NOMO-1 treated with dmso at 0.1 percent for 144 hours (cell line): Measurements from ENCODE around the gene ATP11B.

Experiments used
- DNase-seq: peaks from one replicate; lab custom pipeline; 2025; ENCODE audit not compliant: unreplicated experiment; lab: John Stamatoyannopoulos, UW

ATP11B gene

DNA sequence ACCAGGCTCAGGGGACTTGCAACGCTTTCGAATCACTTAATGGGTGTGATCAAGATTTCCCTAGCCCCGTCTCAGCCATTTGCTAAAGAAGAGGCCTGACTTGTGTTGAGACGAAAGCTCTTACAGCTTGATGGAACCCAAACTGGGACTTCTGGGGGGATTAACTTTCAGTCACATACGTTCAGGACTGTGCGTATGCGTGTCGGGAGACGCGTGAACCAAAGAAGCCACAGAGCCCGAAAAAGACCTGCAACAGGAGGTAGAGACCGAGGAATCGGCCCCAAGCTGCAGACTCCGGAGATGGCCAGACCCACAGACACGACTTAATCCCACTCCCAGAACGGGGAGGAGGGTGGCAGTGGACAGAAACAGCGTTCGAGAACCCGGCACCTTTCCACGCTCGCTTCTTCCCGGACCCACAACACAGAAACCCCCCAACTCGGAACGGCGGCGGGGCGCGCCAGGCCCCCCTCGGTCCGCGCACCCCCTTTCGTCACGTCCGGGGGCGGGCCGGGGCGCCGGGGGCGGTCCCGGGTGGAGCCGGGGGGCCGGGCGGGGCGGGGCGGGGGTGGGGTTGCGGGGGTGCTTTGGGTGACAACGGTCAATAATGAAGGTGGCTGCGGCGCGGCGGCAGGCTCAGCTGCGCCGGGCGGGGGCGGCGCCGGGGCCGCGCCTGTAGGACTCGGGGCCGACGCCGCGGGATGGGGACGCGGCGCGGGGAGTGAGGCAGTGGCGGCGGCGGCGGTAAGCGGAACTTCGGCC lies at the start of gene ATP11B:
ATP11B (plus strand) TSS at position 604 of the 762 bp plus-strand sequence. CDS start 256 bp downstream, outside the sequence.
- peak; percentile 82 for DNase-seq

DNA sequence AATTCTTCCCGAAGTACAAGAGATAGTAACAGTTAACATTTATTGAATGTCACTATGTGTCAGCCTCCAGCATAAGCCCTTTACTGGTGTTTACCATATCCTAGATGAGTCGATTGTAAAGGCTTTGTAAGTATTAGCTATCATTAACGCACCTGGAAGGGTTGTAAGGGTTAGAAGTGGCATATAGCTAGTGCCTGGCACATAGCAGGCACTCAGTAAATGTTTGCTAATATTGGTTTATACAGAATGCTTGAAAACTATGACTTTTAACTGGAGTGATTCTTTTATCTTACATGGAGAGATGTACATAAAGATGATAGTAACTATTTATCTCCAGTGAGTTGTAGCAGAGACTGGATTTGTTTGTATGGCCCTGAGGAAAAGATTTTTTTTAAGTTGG lies 46.3 kb upstream of the ATP11B start:
- no peak for DNase-seq

DNA sequence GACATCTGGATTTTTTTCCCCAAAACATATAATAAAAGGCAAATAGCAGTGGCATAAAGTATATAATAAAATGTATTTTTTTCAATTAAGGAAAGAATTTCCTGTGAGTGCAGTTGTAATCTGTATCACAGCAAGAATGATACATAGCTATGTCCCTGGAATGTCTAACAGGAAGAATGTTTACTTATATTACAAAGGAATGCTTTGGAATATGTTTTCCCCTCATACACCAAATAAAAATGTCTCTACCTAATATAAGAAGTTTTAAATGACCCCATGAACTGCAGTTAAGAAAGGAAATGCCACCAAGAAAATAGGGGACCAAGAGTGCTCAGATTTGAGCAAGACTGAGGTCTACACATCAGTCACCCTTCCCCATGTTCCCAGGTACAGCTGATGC lies 38.0 kb upstream of the ATP11B start:
- no peak for DNase-seq

DNA sequence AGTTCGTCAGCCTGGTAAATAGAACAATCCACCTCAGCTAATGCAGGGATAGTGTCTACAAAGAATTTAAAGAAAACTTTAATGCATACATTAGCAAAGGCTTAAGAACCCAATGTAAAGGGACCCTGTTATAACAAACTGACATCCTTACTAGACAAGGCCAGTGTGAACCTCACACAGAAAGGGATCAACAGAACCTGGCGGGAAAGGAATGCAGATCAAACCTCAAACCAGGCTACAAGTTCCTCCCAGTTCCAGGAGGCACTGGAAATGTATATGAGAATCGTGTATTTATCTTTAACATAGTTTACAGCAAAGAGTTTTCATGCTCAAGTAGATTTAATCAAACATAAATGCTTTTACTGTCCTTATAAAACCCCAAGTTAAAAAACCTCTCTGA lies 37.6 kb upstream of the ATP11B start:
- DNase-seq = no peak

DNA sequence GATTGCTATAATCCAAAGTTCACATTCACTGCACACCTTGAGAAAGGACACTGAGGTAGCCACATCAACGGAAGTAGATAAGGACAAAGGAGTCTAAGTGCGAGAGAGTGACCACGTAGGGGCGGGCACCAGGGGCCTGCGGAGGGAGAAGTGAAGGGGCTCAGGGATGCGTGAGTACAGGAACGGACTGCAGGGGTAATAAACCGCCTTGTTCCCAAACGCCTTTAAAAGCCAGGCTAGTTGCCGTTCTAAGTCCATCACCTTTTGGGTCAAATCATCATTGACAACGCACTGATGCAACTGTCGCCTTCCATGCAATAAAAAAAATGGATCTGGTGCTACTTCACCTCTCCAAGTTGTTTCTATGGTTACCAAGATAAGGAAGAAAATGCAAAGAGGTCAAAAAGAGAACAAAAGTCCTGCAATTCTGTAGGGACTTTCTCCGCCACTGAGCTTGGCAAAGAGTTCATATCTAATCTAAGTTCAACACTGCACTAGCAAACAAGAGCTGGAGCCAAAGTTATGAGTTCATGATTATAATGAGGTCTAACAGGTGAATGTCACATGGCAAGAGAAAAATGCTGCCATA lies 32.6 kb upstream of the ATP11B start:
- DNase-seq = no peak

DNA sequence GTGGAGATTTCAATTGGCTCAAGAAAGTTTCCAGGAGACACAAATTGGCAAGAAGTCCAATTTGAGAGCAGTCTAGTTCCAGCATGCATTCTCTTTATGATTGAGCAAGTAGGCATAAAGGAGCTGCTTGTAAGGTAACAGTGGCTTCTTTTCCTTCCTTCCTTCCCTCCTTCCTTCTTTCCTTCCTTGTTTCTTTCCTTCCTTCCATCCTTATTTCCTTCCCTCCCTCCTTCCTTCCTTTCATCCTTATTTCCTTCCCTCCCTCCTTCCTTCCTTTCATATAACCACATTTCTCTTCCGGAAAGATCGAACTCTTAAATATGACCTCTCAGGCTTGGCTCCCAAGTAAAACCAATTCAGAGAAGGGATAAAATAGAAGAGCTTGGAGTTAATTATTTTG lies 29.4 kb upstream of the ATP11B start:
- DNase-seq = no peak

DNA sequence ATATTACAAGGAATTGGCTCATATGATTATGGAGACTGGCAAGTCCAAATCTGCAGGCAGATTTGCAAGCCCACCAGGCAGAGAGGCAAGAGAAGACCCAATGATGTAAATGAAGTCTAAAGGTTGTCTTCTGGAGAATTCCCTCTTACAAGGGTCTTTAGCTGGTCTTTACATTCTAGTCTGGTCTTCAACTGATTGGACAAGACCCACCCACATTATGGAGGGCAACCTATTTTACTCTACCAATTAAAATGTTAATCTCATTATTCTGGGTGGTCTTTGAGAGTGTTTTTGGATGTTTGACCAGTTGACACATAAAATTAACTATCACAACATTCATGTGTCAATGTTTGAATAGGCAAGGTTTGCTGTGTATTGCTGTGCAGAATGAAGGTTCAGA lies 28.0 kb upstream of the ATP11B start:
- DNase-seq = no peak

DNA sequence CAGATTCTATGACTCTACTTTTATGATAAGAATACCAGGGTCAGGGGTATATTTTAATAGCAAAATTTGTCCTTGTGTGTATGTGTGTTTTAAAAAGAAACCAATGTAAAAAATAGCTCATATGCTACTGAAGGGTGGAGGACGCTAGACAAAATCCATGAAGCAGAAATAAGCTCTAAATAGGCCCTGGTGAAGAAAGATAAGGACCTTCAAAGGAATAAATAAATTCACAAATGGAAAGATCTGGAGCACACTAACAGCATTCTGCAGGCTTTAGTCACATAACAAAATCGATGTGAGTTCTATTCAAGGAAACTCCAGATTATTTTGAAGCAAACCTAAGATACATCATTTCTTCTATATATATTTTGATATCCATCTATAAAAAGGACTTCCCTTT lies 27.2 kb upstream of the ATP11B start:
- no peak for DNase-seq

DNA sequence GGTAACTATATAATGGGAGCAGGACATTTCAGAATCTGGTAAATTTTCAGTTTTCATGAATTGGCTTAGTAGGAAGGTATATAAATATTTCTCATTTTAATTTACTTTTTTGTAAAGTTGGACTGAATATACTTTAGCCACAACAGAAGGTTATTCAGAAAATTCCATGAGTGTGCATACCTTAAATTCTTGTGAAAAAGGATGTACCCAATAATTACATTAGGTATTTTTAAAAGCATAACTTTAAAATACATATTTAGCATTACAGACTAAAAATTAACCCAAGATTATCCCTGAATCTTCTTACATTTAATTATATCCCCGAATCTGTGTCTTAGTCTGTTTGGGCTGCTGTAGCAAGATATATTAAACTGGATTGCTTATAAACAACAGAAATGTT lies 24.9 kb upstream of the ATP11B start:
- DNase-seq = no peak

DNA sequence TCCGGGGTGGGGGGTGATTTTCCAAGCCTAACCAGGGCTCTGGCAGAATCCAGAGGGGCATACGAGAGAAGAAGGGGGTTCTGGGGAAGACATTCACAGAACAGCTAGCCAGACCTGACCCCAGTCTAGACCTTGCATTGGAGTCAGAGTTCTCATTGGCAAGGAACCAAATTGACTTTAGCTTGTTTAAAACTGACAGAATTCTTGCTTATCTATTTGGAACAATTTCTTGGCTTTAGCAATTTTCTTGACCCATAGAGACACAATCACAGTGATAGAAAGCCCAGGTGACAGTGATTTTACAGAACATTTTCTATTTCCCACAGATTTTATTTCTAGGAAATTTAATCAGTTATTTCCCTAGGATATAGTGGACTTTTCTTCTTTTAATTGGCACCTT lies 23.6 kb upstream of the ATP11B start:
- DNase-seq = no peak

DNA sequence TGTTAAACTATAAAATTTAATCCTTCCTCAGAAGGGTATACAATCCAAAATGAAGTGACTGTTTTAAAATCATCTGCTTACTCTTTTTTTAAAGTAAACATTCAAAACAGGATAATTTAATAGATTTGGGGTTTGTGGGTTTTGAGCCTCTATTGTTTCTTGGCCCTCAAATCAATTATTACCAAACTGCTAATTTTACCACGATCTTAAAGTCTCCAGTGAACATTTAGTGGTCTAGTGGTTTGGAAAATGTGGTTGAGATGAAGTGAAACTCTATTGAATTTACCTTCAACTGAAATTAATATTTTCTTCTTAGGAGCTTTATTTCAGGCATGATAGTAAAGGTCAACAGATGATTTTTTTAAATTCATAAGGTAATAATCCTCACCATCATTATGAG lies 11.2 kb upstream of the ATP11B start:
- no peak for DNase-seq

DNA sequence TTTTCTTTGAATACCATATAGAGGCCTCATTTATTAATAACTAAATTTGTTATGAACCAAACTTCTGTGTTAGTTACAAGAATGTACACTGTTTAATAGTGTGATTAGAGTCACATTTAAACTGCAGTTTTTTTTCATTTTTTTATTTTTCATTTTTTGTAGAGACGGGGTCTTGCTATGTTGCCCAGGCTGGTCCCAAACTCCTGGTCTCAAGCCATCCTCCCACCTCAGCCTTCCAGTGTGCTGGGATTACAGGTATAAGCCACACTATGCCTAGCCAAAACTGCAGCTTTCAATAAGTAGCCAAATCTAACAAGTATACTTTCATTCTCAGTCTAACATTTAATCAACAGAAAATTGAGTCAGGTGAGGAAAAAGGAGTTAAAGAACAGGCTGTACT lies 10.2 kb upstream of the ATP11B start:
- DNase-seq = no peak

DNA sequence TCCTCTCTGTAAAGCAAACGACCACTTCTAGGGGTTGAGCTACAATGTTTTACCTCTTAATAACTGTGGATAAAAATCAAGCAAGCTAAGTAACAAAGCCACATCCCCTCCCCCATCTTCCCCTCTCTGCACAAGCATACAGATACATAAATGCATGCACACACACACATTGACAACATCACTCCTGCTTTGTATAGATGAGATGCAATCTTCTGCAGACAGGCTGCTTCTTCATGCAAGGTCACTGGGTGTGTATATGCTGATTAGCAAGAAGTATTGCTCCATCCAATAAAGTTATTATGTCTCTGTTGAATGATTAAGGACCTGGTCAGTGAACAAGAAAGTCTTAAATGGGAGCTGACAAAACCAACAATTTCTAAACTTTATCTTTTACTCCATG lies 8.8 kb upstream of the ATP11B start:
- DNase-seq = no peak

DNA sequence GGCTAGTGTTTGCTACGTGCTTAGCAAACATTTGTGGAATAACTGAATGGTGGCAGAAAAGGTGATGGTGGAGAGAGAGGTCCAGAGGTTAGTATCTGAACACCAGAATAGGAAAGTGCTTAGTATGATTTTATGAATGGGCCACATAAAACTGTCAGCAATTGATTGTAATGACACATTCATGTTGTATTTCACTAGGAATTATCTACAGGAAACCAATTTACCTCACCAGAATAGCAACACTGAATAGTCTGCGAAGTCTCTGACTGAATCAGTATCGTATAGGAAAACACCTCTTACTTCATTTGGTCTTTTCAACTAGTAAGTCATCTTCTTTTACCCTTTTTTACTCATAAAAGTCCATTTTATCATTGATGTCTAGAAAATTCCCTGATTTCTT lies 8.2 kb upstream of the ATP11B start:
- DNase-seq = no peak

DNA sequence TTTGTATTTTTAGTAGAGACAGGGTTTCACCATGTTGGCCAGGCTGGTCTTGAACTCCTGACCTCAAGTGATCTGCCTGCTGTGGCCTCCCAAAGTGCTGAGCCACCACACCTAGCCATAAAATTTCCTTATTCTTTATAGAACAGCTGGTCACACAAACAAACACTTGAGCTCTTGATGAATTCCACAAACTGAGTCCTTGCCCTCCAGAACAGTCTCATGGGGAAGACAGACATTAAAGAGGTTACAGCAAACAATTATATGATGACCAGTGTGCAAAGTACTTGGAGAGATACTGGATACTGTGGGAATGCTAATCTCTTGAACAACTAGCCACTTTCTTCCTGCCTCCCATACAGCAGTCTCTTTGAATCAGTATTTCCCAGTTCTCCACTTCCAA lies 7.5 kb upstream of the ATP11B start:
- DNase-seq = no peak

DNA sequence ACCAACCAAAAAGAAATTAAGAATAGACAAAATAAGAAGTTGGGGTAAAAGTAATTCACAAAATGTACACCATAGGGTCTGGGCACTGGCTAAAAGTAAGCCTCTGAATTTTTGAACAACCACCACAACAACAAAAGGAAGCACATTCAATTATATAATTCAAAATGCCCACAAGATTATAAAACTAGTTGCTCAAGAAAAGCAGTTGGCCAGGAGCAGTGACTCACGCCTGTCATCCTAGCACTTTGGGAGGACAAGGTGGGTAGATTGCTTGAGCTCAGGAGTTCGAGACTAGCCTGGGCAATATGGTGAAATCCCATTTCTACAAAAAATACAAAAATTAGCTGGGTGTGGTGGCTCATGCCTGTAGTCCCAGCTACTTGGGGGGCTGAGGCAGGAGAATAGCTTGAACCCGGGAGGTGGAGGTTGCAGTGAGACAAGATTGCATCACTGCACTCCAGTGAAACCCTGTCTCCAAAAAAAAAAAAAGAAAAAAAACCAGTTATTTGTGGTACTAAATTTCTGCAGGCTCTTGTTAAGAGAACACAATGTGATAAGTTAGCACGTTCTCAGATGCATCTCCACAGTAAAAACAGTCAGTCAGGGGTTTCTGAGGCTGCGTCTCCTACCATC lies 6.6 kb upstream of the ATP11B start:
- peak; percentile 16 for DNase-seq

DNA sequence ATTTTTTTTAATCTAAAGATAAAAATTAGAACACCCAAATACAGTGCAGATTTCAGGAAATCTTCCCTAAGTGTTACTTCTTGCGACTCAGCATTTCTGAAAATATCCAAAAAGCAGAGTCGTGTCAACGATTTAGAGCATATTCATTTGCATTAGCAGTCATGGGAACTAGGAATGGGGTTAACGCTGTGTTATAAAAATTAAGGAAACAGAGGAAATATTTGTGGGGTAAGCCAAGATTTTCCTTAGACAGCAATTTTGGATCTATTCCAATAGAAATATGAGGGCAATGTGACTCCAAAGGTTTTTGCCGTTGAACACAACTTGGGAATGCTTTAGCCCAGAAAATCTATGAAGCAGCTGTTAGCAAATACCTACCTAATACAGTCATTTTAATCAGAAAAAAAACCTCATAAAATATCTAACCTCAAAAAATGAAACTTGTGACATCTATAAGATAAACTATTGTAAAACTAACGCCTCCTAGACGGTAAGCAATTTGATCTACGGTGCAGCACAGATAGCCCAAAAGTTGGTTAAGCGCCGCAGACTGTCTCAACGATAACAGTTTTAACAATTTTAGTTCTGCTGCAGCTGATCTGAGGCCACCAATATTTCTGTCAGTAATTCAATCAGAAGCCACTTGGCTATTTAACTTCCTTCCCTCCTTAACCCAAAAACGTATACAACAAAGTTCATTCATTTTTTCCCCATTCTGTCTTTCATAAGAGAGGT lies 5.8 kb upstream of the ATP11B start:
- DNase-seq = no peak

DNA sequence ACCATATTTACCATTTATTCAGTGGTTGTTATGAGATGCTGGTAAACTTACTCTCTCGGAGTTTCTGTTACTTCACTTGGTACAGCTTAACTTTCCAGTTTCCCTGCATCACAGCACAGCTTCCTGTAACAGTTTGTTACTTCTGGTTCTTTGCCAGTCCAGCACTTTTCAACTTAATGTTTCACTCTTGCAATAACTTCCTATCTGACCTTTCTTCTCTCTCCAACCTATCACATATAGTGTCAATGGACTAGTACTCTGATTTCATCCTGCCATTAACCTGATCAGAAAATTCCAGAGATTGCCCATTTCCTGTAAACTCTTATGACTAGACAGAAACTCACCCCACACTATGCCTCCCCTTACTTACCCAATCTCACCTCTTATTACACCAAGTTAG lies 3.9 kb upstream of the ATP11B start:
- DNase-seq = peak; percentile 13

DNA sequence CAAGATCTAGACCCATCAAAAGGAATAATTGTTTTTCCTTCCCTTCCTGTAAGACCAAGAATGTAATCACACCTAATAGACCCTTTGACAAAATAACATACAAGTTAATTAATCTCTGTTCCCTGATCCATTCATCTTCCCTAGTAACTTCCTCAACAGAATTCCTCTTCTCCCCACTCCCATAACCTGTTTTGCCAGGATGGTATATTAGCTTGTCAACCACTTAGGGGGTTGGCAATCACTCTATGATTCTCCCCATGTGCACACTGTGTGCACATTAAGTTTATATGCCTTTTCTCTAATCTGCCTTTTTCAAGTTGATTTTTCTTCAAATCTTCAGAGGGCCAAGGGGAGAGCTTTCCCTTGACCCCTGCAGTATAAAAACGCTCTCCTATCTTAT lies 2.7 kb upstream of the ATP11B start:
- no peak for DNase-seq

DNA sequence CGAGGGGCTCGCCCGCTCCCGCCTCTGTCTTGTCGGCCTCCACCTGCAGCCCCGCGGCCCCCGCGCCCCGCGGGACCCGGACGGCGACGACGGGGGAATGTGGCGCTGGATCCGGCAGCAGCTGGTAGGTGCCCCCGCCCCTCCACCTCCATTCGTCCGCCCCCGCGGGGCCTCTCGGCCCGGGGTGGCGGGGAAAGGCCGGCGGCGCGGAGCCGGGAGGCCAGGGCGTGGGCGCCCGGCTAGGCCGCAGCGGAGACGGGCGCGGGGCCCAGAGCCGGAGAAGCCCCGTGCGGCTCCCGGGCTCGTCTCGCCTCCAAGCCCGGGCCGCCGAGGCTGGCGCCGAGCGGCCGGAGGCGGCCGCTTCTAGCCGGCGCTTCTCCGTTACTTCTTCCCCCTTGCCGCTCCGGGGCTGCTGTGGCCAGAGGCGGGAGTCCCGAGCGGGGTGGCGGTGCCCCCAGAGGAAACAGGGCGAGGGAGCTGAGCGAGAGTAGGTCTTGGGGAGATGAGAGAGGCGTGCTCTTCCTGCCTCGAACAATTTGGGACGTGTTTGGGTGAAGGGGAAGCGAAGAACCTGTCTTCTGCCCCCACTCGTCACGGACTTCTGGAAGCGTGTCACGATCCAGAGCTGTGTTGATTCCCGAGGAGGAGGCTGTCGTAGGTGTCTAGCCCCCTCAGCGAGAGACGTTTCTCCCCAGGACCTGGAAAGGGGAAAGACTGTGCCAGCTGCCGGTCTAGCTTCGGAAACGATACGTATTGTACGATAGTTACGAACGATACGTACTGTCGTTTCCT lies 555 bp downstream of the ATP11B start:
- DNase-seq = peak; percentile 44
